Hepatocyte (in vitro differentiated cells): Measurements from ENCODE around the gene CD44. TPM values are rescaled to one million over a fixed set of nuclear protein-coding genes. Genes with fewer than 3 reads are reported as not detected.

Source experiments
- DNase-seq: peaks from one replicate; pipeline ENCODE4 v3.0.0-alpha.2; 2016; ENCODE audit warnings: low spot score
- H2AFZ ChIP-seq: fragments of 200-600 bp; sonication (generic); 2 replicates; pipeline ENCODE4 v1.6.0; 2016; ENCODE audit warnings: antibody characterized with exemption, mild to moderate bottlenecking
- H3K27ac ChIP-seq: fragments of 200-600 bp; sonication (generic); 2 replicates; pipeline ENCODE4 v1.5.1; 2016; ENCODE audit warnings: mild to moderate bottlenecking
- H3K27me3 ChIP-seq: fragments of 200-600 bp; sonication (generic); 2 replicates; pipeline ENCODE4 v1.6.1; 2016
- H3K36me3 ChIP-seq: fragments of 200-600 bp; sonication (generic); replicated peaks from 2 replicates; pipeline ENCODE4 v1.5.1; 2016; ENCODE audit warnings: low read depth; ENCODE audit not compliant: insufficient read depth
- H3K4me1 ChIP-seq: fragments of 200-600 bp; sonication (generic); 2 replicates; pipeline ENCODE4 v1.5.1; 2016; ENCODE audit warnings: mild to moderate bottlenecking, moderate library complexity; ENCODE audit not compliant: insufficient read depth
- H3K4me2 ChIP-seq: fragments of 200-600 bp; sonication (generic); 2 replicates; pipeline ENCODE4 v1.6.0; 2016
- H3K4me3 ChIP-seq: fragments of 200-600 bp; sonication (generic); 2 replicates; pipeline ENCODE4 v1.5.1; 2016; ENCODE audit warnings: mild to moderate bottlenecking
- H3K79me2 ChIP-seq: fragments of 200-600 bp; sonication (generic); 2 replicates; pipeline ENCODE4 v1.6.0; 2017; ENCODE audit warnings: mild to moderate bottlenecking
- H3K9me2 ChIP-seq: fragments of 200-600 bp; sonication (generic); replicated peaks from 2 replicates; pipeline ENCODE4 v1.6.0; 2017; ENCODE audit warnings: mild to moderate bottlenecking; ENCODE audit not compliant: insufficient read depth
- H3K9me3 ChIP-seq: fragments of 200-600 bp; sonication (generic); 2 replicates; pipeline ENCODE4 v1.5.1; 2016; ENCODE audit warnings: low read depth, mild to moderate bottlenecking
- H4K20me1 ChIP-seq: fragments of 200-600 bp; sonication (generic); 2 replicates; pipeline ENCODE4 v1.6.0; 2016; ENCODE audit warnings: mild to moderate bottlenecking; ENCODE audit not compliant: insufficient read depth, poor library complexity, severe bottlenecking
- CTCF ChIP-seq: fragments of 200-600 bp; sonication (generic); IDR thresholded peaks from 2 replicates; pipeline ENCODE4 v1.5.1; 2016; ENCODE audit warnings: antibody characterized with exemption, mild to moderate bottlenecking; ENCODE audit not compliant: poor library complexity
- EZH2 ChIP-seq: fragments of 200-600 bp; sonication (generic); IDR thresholded peaks from 2 replicates; pipeline ENCODE4 v1.6.1; 2016; ENCODE audit warnings: antibody characterized with exemption, mild to moderate bottlenecking, borderline replicate concordance
- EZH2phosphoT487 ChIP-seq: fragments of 200-600 bp; sonication (generic); IDR thresholded peaks from one replicate; pipeline ENCODE4 v1.6.1; 2018; ENCODE audit warnings: antibody characterized with exemption, mild to moderate bottlenecking, low read depth, moderate library complexity; ENCODE audit not compliant: unreplicated experiment, severe bottlenecking
- WGBS: methylation state at CpG from one replicate; pipeline ENCODE4 v1.1.6; 2016; ENCODE audit warnings: low lambda C conversion rate; ENCODE audit errors: missing lambda C conversion rate; 5-methylcytosine and 5-hydroxymethylcytosine counted together
- polyA plus RNA-seq: library from polyadenylated mRNA; unstranded; fragments of >200 nt; fragmentation: Nextera tagmentation; extraction: Ambion mirVana; gene quantifications from 2 replicates; pipeline ENCODE4 v1.2.1, GENCODE V29; 2016
- total RNA-seq: library from RNA; depleted of rRNA; stranded (reverse); fragments of >200 nt; gene quantifications from 2 replicates; pipeline ENCODE4 v1.2.3, GENCODE V29; 2014

CD44 gene
- total and polyA plus RNA-seq, 2 experiments from 2014 or later, result 17.5 to 29.5 TPM

DNA sequence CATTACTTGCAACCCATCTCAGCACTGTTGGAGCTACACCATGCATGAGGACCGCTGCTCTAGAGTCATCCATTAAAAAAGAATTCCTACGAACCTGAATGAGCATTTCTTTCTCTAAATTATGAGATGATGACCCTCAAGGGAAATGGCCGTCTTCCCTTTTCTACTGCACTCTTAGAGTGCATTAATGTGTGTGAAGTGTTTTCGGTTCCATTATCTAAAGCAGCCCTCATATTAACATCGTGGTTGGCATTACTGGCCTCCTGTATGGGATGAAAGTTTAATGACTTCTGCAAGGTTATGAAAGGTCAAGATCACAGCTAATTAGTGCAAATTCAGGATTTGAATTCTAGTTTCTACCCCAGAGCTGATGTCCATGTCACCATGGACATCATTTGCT is 16.7 kb downstream of the CD44 start:
- H4K20me1 ChIP-seq, result no peaks in the 10 kb centered on the region

GRCh38 chr11:35157814-35158700 is 19.1 kb downstream of the CD44 start:
- 76% methylated on average over 12 of the region's 12 CpGs for WGBS
- H2AFZ ChIP-seq, result no peak overlapping the region
- no peaks in the 10 kb centered on the region for H4K20me1 ChIP-seq
- no peaks in the 10 kb centered on the region for H3K9me3 ChIP-seq
- peaks cover 18% of the 10 kb centered on the region for H3K4me1 ChIP-seq
- H3K9me2 ChIP-seq, result no peaks in the 10 kb centered on the region
- no peaks in the 10 kb centered on the region for H3K27me3 ChIP-seq
- no peak overlapping the region for H3K4me2 ChIP-seq
- TF ChIP-seq EZH2, result no peak
- no peak for TF ChIP-seq EZH2phosphoT487
- no peak for TF ChIP-seq CTCF
- H3K27ac ChIP-seq, result peak overlapping the region; percentile 56
- no peaks in the 10 kb centered on the region for H3K36me3 ChIP-seq
- no peak overlapping the region for H3K4me3 ChIP-seq
- DNase-seq, result no peak
- no peaks in the 10 kb centered on the region for H3K79me2 ChIP-seq

More for the DNA sequence above, 16.7 kb downstream of the CD44 start:
- no peak overlapping the region for H3K27ac ChIP-seq
- no peak for TF ChIP-seq CTCF
- no peak for TF ChIP-seq EZH2phosphoT487
- peaks cover 18% of the 10 kb centered on the region for H3K4me1 ChIP-seq
- H3K27me3 ChIP-seq, result no peaks in the 10 kb centered on the region
- no peak overlapping the region for H3K4me3 ChIP-seq
- H3K4me2 ChIP-seq, result no peak overlapping the region
- no peaks in the 10 kb centered on the region for H3K9me2 ChIP-seq
- H3K79me2 ChIP-seq, result no peaks in the 10 kb centered on the region
- 87% methylated on average over 5 of the region's 5 CpGs for WGBS
- no peaks in the 10 kb centered on the region for H3K9me3 ChIP-seq
- no peaks in the 10 kb centered on the region for H3K36me3 ChIP-seq
- no peak for DNase-seq
- no peak overlapping the region for H2AFZ ChIP-seq

DNA sequence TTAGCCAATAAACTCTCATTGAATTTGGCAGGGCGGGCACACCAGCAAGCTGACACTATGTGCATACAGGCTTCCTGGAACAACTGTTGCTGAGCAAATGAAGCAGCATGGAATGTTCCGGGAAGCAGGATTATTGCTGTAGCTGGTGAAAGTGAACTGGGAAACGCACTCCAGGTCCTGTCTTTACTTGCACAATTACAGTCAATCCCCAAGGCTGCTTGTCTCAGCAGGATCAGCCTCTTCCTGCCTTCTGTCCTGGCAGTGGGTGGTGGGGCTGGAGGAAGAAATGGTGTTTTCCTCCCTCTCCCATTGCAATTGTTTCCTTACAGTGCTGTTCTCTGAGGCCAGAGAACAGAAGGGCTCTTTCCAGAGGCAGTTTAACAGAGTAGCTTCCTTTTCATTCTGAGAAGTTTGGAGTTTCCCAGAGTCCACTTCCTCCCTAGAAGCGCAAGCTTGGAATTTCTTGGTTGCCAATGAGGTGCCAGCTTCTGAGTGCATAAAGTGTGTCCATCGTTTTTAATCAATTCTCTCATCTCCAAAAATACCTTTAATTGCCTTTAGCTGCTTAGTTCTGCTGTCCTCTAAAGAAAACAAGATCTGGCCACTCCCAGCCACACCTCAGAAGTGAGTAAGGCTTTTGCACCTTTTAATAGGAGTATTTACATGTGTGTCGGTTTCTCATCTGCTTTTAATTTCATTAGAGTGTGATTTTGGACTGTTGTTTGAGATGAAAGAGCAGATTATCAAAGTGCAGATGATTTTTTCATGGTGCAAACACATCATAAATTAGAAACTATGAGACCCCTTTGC is 19.9 kb downstream of the CD44 start:
- H3K36me3 ChIP-seq, result no peaks in the 10 kb centered on the region
- no peaks in the 10 kb centered on the region for H3K9me2 ChIP-seq
- no peaks in the 10 kb centered on the region for H3K27me3 ChIP-seq
- DNase-seq, result peak; percentile 63
- no peaks in the 10 kb centered on the region for H4K20me1 ChIP-seq
- H3K4me2 ChIP-seq, result peak overlapping the region; percentile 21
- no peak overlapping the region for H2AFZ ChIP-seq
- H3K27ac ChIP-seq, result peak overlapping the region; percentile 41
- H3K9me3 ChIP-seq, result no peaks in the 10 kb centered on the region
- 44% methylated on average over 6 of the region's 6 CpGs for WGBS
- H3K4me3 ChIP-seq, result no peak overlapping the region
- H3K79me2 ChIP-seq, result no peaks in the 10 kb centered on the region
- TF ChIP-seq EZH2phosphoT487 (no peak), CTCF (no peak), EZH2 (no peak)
- peaks cover 18% of the 10 kb centered on the region for H3K4me1 ChIP-seq
